HG03432 (cell line): ENCODE data around the gene ZNF554.
"Not testable (repeated sequence)": the region's sequence is repeated elsewhere in the genome, so short reads cannot be mapped to it uniquely, and the experiment has no call there.

Experiments used
- ATAC-seq: cut with Tn5 transposase; IDR thresholded peaks from one replicate; pipeline ENCODE4 v1.9.1; 2021; ENCODE audit warnings: mild to moderate bottlenecking, moderate library complexity; ENCODE audit not compliant: unreplicated experiment

The ZNF554 gene

GRCh38 chr19:2806736-2807378 lies 12.8 kb upstream of the ZNF554 start:
- ATAC-seq: no peak

DNA sequence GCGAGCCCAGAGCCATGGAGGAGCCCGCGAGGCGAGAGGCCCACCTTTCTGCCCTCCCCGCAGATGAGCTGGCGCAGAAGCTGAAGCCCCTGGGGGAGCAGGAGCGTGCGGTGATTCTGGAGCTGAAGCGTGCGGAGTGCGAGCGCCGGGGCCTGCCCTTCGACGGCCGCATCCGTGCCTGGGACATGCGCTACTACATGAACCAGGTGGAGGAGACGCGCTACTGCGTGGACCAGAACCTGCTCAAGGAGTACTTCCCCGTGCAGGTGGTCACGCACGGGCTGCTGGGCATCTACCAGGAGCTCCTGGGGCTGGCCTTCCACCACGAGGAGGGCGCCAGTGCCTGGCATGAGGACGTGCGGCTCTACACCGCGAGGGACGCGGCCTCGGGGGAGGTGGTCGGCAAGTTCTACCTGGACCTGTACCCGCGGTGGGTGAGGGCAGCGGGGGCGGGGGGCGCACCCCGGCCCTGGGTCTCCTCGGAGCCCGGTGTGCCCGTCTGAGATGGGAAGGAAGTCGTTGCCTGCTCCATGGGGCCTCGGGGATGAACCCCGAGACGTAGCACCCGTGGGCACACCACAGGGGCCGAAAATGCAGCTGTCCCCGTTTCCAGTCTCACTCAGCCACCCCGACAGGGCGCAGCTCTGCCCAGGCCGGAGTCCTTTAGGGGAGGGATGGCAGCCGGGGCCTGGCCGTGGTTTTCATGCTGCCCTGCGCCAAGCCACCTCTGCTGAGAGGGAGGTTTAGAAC lies 12.1 kb upstream of the ZNF554 start:
- ATAC-seq: no peak

DNA sequence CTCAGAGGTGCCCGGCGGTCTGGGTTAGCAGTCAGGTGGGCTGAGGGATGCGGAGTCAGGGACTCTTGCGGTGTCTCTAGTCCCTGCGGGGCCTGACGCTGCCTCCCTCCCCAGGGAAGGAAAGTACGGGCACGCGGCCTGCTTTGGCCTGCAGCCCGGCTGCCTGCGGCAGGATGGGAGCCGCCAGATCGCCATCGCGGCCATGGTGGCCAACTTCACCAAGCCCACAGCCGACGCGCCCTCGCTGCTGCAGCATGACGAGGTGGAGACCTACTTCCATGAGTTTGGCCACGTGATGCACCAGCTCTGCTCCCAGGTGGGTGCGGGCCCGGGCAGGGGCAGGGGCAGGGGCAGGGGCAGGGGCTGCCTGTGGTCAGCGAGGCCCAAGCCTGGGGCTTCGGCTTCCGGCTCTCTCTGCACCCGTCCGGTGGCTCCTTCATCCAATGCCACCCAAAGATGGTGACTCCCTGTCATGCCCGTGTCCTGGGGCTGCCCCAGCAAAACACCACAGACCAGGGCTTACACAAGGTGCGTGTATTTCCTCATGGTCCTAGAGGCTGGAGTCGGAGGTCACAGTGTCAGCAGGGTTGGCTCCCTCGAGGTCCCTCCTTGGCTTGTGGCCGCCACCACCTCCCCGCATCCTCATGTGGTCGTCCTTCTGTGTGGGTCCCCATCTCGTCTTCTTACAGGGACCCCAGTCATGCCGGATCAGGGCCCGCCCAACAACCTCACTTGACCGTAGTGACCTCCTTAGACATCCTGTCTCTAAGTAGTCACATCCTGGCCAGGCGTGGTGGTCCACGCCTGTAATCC lies 11.3 kb upstream of the ZNF554 start:
- ATAC-seq: no peak

GRCh38 chr19:2809387-2810140 lies 10.1 kb upstream of the ZNF554 start:
- no peak for ATAC-seq

DNA sequence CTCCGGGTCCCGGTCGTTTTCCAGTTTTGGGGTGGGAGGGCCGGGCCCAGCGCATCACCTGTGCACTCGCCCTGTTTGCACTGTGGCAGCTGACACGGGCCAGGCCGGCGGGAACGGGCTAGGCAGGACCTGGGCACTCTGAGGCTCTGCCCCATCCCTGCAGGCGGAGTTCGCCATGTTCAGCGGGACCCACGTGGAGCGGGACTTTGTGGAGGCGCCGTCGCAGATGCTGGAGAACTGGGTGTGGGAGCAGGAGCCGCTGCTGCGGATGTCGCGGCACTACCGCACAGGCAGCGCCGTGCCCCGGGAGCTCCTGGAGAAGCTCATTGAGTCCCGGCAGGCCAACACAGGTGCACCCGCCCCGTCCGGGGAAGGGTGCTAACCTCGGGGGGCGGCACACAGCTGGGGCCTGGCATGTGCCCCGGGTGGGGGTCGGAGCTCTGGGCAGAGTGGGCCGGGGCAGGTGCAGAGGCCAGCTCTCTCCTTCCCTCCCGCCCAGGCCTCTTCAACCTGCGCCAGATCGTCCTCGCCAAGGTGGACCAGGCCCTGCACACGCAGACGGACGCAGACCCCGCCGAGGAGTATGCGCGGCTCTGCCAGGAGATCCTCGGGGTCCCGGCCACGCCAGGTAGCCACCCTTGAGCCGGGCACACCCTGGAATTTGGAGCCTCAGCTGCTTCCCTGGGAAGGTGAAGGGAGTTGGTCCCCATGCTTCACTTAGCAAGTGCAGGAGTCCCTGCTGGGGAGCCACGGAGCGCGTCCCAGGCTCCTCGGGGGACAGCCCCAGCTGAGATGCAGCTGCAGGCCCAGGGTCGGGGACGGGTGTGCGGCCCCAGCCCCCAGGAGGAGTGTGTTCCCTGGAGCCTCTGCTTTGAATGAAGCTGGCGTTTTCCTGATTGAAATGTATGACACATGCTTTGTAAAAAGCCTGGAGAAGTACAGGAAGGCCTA lies 9.3 kb upstream of the ZNF554 start:
- no peak for ATAC-seq

DNA sequence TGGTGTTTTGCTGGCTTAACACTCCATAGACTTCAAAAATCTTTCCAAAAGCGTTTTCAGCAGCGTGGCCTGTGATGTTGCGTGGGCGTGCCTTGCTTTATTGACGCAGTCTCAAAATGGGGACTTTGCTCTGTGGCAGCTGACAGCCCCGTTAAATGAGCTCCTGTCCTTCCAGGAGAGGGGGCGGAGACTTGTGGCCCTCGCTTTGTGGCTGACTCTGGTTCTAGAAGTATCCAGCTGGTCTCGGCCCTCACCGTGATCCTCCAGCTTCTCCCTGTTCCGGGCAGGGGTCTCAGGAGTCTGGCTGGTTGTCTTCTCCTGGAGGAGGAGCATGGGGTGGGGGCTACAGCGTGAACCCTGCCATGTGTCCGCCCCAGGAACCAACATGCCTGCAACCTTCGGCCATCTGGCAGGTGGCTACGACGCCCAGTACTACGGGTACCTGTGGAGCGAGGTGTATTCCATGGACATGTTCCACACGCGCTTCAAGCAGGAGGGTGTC lies 8.4 kb upstream of the ZNF554 start:
- no peak for ATAC-seq

DNA sequence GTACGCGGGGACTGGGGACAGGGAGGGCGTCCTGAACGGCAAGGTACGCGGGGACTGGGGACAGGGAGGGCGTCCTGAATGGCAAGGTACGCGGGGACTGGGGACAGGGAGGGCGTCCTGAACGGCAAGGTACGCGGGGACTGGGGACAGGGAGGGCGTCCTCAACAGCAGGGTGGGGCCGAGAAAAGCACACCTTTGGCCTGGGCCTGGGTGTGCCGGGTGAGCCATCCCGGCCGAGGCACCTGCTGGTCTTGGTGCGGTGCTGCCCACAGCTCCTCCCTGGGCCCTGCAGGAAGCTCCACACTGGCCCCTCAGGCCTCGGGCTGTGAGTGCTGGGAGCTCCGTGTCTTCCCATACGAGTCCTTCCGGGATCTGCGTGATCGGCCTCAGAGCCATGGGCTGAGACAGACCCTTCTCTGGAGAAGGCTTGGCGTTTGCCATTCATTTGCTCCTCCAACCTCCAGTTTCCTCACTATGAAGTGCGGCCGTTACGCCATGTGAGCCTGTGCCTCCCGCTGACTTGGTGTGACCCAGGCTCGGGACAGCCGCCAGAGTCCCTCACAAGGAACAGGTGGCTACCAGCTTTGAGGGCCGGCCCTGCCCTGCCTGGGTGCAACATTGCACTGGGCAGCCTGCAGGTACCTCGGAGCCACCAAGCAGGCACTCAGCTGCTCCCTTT lies 7.8 kb upstream of the ZNF554 start:
- no peak for ATAC-seq

DNA sequence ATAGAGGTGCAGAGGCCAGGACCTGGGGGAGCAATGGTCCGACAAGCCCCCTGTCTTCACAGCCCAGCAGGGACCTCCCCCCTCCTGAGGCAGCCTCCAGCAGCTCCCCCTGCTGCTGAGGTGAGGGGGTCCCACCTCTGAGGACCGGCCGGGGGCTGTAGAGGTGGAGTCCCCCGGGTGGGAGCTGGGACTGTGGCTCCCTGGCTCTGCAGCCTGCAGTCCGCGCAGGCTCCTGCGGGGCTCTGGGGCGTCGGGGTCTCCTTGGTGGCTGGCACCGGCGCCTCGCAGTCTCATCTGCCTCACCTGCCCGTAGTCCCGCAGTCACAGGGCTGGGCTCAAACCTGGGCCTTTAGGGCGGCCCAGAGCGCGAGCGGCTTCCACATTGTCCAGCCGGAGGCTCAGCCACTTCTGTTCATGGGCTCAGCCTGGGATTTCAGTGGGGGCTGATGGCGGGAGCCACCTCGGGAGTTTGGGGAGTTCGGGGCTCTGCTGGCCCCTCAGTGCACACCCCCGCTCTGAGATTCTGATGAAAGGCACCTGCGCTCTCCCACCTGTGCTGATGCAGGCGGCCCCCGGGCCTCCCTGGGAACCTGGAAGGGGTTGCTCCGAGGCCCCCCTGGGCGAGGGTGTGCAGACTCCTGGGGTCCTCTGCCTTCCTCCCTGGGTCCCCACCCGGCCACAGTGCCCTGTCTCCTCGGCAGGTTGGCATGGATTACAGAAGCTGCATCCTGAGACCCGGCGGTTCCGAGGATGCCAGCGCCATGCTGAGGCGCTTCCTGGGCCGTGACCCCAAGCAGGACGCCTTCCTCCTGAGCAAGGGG lies 7.0 kb upstream of the ZNF554 start:
- no peak for ATAC-seq

- no peak for ATAC-seq
Measured at GRCh38 chr19:2813235-2814160, 6.2 kb upstream of the ZNF554 start.

DNA sequence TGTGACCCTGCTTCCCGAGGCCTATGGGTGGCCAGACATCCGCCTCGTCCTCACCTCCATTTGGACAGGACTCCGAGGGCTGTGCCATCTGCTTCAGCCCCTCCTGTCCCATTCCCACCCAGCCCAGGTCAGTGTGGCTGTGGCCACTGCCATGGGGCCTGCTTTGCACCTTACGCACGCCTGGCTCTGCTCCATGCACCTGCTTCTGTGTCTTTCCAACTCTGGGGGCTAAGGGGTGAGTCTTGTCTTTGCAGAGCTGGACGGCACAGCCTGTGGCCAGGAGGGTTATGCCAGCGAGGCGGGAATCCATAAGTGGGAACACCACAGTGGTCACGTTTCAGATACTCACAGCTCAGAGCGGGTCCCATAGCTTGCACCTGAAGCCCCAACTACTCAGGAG lies 5.2 kb upstream of the ZNF554 start:
- ATAC-seq: no peak

GRCh38 chr19:2815191-2815614 lies 4.5 kb upstream of the ZNF554 start:
- ATAC-seq: no peak

DNA sequence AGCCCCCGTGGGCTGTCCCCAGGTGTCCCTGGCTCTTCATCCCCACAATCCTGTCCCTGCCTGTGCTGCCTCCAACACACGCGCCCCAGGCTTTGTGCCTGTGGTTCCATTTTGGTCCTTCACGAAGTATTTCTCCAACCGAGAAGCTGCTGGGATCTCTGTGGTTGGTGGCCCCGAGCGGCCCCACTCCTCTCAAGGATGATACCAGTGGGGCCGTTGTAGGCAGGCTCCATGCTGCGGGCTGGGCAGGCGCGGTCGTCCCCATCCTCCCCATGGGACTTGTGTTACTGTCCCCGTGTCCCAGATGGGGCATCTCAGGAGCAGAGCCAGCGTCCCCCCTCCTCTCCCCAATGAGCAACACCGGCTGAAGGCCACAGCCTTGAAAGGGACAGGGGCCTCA lies 3.7 kb upstream of the ZNF554 start:
- ATAC-seq: no peak

DNA sequence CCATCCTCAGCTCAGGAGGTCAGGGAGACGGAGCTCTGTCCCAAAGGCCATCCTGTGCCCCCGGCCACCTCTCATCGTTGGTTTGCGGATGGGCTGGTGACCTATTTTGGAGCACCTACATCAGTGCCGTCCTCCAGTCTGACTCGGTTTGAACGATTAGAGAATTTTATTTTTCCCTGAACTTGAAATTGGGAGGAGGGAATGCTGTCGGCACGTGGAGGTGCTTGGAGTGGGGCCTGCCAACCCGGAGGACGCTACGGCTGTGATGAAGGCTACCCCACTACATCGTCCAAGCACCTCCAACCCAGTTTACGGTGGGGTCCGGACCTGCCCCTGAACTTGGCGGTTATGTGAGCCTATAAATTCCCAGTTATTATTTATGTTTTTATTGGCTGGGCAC lies 3.0 kb upstream of the ZNF554 start:
- ATAC-seq: no peak

DNA sequence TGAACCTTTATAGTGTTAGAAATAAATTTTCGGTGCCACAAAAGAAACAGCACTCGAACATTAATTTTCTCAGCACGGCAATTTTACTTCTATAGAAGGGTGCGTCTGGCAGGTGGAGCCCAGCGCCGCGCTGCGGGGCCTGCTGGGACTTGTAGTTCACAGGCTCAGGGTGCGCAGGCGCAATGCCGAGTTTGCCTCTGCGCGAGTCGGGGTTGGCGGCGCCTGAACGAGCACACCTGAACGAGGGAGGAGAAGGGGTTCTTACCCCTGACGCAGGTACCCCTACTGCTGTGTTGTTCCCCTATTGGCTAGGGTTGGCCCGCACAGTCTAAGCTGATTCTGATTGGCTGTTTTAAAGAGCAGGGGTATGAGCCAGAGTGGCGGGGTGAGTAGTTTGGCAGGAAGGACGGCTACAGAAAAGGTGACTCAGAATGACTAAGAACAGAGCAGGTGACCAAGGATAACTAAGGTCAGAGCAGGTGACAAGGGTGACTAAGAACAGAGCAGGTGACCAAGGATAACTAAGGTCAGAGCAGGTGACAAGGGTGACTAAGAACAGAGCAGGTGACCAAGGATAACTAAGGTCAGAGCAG lies 2.3 kb upstream of the ZNF554 start:
- not testable (repeated sequence) for ATAC-seq

DNA sequence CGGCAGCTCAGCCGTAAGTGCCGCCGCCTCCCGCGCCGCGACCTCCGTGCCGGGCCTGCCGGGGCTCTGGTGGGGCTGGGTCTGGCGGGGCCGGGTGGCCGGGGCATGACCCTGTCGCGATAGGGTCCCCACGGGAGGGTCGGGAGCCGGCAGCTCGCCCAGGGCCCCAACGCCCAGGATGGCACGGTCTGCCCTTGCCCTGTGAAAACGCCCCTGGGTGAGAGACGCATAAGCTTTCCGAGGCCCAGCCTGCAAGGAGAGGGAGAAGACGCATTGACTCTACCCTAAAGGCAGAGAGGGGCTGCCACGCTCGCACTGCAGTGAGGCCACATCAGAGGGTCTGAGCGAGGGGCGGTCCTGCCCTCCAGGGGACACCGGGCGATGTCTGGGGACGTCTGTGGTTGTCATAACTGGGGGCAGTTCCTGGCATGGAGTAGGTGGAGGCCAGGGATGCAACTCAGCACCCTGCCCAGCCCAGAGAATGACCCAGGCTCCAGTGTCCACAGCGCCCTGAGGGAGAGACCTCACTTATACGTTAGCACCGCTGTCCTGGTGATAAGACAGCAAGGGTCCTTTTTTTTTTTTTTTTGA lies 539 bp downstream of the ZNF554 start:
- peak; percentile 27 for ATAC-seq

DNA sequence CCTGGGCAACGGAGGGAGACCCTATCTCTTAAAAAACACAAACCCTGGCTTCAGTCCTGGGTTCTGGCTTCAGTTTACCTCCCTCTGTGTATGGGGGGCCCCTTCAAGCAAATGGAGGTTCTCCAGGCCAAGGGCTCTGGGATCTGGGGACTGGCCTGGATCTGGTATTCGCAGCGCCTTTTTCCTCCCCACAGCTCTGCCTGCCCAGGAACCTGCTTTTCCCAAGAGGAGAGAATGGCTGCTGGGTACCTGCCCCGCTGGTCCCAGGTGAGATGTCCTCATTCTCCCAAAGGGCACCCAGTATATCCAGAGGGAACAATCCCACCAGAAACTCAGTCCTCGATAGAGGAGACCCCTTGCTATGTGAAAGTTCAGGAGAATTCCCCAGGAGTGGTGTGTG lies 3.2 kb downstream of the ZNF554 start:
- ATAC-seq: no peak

- ATAC-seq: no peak
Measured at GRCh38 chr19:2823646-2824045, 4.0 kb downstream of the ZNF554 start.
